ENCODE data around the gene GLG1.

- TF ChIP-seq POLR2AphosphoS5 (IDR thresholded peaks at IDR 0.05; ENCODE audit: low read depth, low read length) (no peak), TAF1 (IDR thresholded peaks at IDR 0.05; ENCODE audit: borderline replicate concordance, insufficient read depth, low read length) (no peak), SIN3A (IDR thresholded peaks at IDR 0.05; ENCODE audit: borderline replicate concordance, insufficient read depth, low read length) (no peak), REST (IDR thresholded peaks at IDR 0.05; ENCODE audit: insufficient read depth in 1 of 2, low read depth in 2 of 2, low read length in 2 of 2) (no peak)
Observed at GRCh38 chr16:74431516-74431915, 175.4 kb downstream of the GLG1 start.

Data from PFSK-1 (cell line).